Measurements from ENCODE around the gene OLFML2B. TPM values are rescaled to one million over a fixed set of nuclear protein-coding genes. Genes with fewer than 3 reads are reported as not detected.

Gene OLFML2B
- total RNA-seq, 1 experiment from 2014 or later = not detected

GRCh38 chr1:162008799-162009198 lies 14.9 kb downstream of the OLFML2B start:
- ChIA-PET POLR2A (ENCODE audit: unreplicated experiment) (no interaction called here), CTCF (no interaction called here)
- Histone ChIP-seq H3K36me3 (ENCODE audit: low read depth) (no peaks in the 10 kb centered on the region), H3K27me3 (ENCODE audit: insufficient read depth, low read depth) (no peaks in the 10 kb centered on the region; the same call in 1 of the 2 replicates), H2AFZ (no peak overlapping the region), H3K79me2 (ENCODE audit: low read depth) (no peaks in the 10 kb centered on the region), H3F3A (ENCODE audit: insufficient read depth, low read depth) (0 out of 2 replicates have a peak, but pooled peaks cover 1% of the 10 kb centered on the region), H3K27ac (no peak overlapping the region), H3K4me1 (replicated peaks; ENCODE audit: insufficient read depth) (peaks cover 7% of the 10 kb centered on the region), H3K9me2 (ENCODE audit: insufficient read depth) (no peaks in the 10 kb centered on the region), H3K4me2 (no peak overlapping the region), H3K9me3 (ENCODE audit: insufficient read depth, low read depth) (peaks cover 4% of the 10 kb centered on the region; the same call in 1 of the 2 replicates), H3K4me3 (no peak overlapping the region), H4K20me1 (ENCODE audit: insufficient read depth) (no peaks in the 10 kb centered on the region)
- no peak for DNase-seq
- intact Hi-C loops (cut with micrococcal nuclease; ENCODE audit: unreplicated experiment) = no loop called here
- no TSS peak for BruUV-seq (replicated peaks)
- no peak for TF ChIP-seq EZH2 (IDR thresholded peaks at IDR 0.05; ENCODE audit: low read depth)
- TF ChIP-seq CTCF (conservative IDR thresholded peaks at IDR 0.05) = no peak

- Histone ChIP-seq H3K4me1 (replicated peaks; ENCODE audit: insufficient read depth) (peaks cover 14% of the 10 kb centered on the region), H3K36me3 (ENCODE audit: low read depth) (no peaks in the 10 kb centered on the region), H3K9me2 (ENCODE audit: insufficient read depth) (no peaks in the 10 kb centered on the region), H3K4me2 (no peak overlapping the region), H3K27ac (no peak overlapping the region), H2AFZ (no peak overlapping the region), H3K4me3 (no peak overlapping the region), H3F3A (ENCODE audit: insufficient read depth, low read depth) (0 out of 2 replicates have a peak, but pooled peaks cover 3% of the 10 kb centered on the region), H3K79me2 (ENCODE audit: low read depth) (no peaks in the 10 kb centered on the region), H3K27me3 (ENCODE audit: insufficient read depth, low read depth) (no peaks in the 10 kb centered on the region; the same call in 1 of the 2 replicates), H4K20me1 (ENCODE audit: insufficient read depth) (no peaks in the 10 kb centered on the region), H3K9me3 (ENCODE audit: insufficient read depth, low read depth) (no peaks in the 10 kb centered on the region)
- CTCF ChIA-PET = interaction anchor here (0.6 kb wide), 1 partner anchor 73 kb away, joined by 3 read pairs; no protein-coding TSS in a partner anchor
- POLR2A ChIA-PET (ENCODE audit: unreplicated experiment) = no interaction called here
- BruUV-seq (replicated peaks) = no TSS peak
- no peak for TF ChIP-seq CTCF (conservative IDR thresholded peaks at IDR 0.05)
- no peak for TF ChIP-seq EZH2 (IDR thresholded peaks at IDR 0.05; ENCODE audit: low read depth)
- intact Hi-C loops (cut with micrococcal nuclease; ENCODE audit: unreplicated experiment) = no loop called here
- DNase-seq = no peak
Measured at GRCh38 chr1:162007466-162007865, 16.2 kb downstream of the OLFML2B start.

- Histone ChIP-seq H3K9me3 (ENCODE audit: insufficient read depth, low read depth) (no peaks in the 10 kb centered on the region), H2AFZ (no peak overlapping the region), H3K79me2 (ENCODE audit: low read depth) (no peaks in the 10 kb centered on the region), H3K4me2 (no peak overlapping the region), H3K4me1 (replicated peaks; ENCODE audit: insufficient read depth) (peaks cover 14% of the 10 kb centered on the region), H3F3A (ENCODE audit: insufficient read depth, low read depth) (0 out of 2 replicates have a peak, but pooled peaks cover 3% of the 10 kb centered on the region), H3K9me2 (ENCODE audit: insufficient read depth) (no peaks in the 10 kb centered on the region), H3K27me3 (ENCODE audit: insufficient read depth, low read depth) (no peaks in the 10 kb centered on the region; the same call in 1 of the 2 replicates), H3K27ac (no peak overlapping the region), H3K36me3 (ENCODE audit: low read depth) (no peaks in the 10 kb centered on the region), H4K20me1 (ENCODE audit: insufficient read depth) (no peaks in the 10 kb centered on the region), H3K4me3 (no peak overlapping the region)
- POLR2A ChIA-PET (ENCODE audit: unreplicated experiment) = no interaction called here
- DNase-seq = no peak
- no peak for TF ChIP-seq EZH2 (IDR thresholded peaks at IDR 0.05; ENCODE audit: low read depth)
- TF ChIP-seq CTCF (conservative IDR thresholded peaks at IDR 0.05) = no peak
- no TSS peak for BruUV-seq (replicated peaks)
- CTCF ChIA-PET = no interaction called here
- intact Hi-C loops (cut with micrococcal nuclease; ENCODE audit: unreplicated experiment) = no loop called here
Measured at GRCh38 chr1:162006081-162006480, 17.6 kb downstream of the OLFML2B start.

Data from PC-9 (cell line).